Measurements from ENCODE around the gene CDH12.

GRCh38 chr5:22572941-22573340 lies 280.2 kb downstream of the CDH12 start:
- no peak for TF ChIP-seq CTCF (IDR thresholded peaks at IDR 0.05)
- TF ChIP-seq POLR2A (IDR thresholded peaks at IDR 0.05), result no peak
- TF ChIP-seq POLR2AphosphoS5 (IDR thresholded peaks at IDR 0.05), result no peak
